SK-N-SH treated with all-trans-retinoic acid at 6 μM for 48 hours (cell line): Measurements from ENCODE around the gene AQP12A.

Source experiments
- BACH2 ChIP-seq: fragments of 250-450 bp; sonication (Bioruptor Pico); IDR thresholded peaks from 2 replicates; pipeline ENCODE4 v1.9.0; 2021; ENCODE audit warnings: mild to moderate bottlenecking, borderline replicate concordance
- CREB5 ChIP-seq: fragments of 250-450 bp; sonication (Bioruptor Pico); IDR thresholded peaks from 2 replicates; pipeline ENCODE4 v1.5.1; 2020; ENCODE audit warnings: low read depth, mild to moderate bottlenecking, moderate library complexity
- GLIS3 ChIP-seq: fragments of 250-450 bp; sonication (Bioruptor Pico); IDR thresholded peaks from 2 replicates; pipeline ENCODE4 v1.5.0; 2020; ENCODE audit warnings: mild to moderate bottlenecking, moderate library complexity
- ISL1 ChIP-seq: fragments of 250-450 bp; sonication (Bioruptor Pico); IDR thresholded peaks from 2 replicates; pipeline ENCODE4 v2.1.2; 2022; ENCODE audit warnings: mild to moderate bottlenecking, moderate library complexity
- PATZ1 ChIP-seq: fragments of 250-450 bp; sonication (Bioruptor Pico); IDR thresholded peaks from 2 replicates; pipeline ENCODE4 v1.8.0; 2020; ENCODE audit warnings: mild to moderate bottlenecking, moderate library complexity, borderline replicate concordance
- PPARA ChIP-seq: fragments of 250-450 bp; sonication (Bioruptor Pico); IDR thresholded peaks from 2 replicates; pipeline ENCODE4 v1.5.0; 2020; ENCODE audit warnings: mild to moderate bottlenecking, borderline replicate concordance
- SNAI2 ChIP-seq: fragments of 250-450 bp; sonication (Bioruptor Pico); IDR thresholded peaks from 2 replicates; pipeline ENCODE4 v1.5.0; 2020; ENCODE audit warnings: mild to moderate bottlenecking, moderate library complexity
- TSHZ2 ChIP-seq: fragments of 250-450 bp; sonication (Bioruptor Pico); IDR thresholded peaks from 2 replicates; pipeline ENCODE4 v1.5.0; 2020; ENCODE audit warnings: mild to moderate bottlenecking, moderate library complexity
- ZC3H10 ChIP-seq: fragments of 250-450 bp; sonication (Bioruptor Pico); IDR thresholded peaks from 2 replicates; pipeline ENCODE4 v1.5.1; 2021; ENCODE audit warnings: mild to moderate bottlenecking, moderate library complexity
- ZFP3 ChIP-seq: fragments of 250-450 bp; sonication (Bioruptor Pico); IDR thresholded peaks from 2 replicates; pipeline ENCODE4 v1.5.0; 2020; ENCODE audit warnings: mild to moderate bottlenecking, moderate library complexity
- ZFP30 ChIP-seq: fragments of 450-650 bp; formaldehyde crosslinking; IDR thresholded peaks from 2 replicates; pipeline ENCODE4 v1.5.0; 2022; ENCODE audit warnings: mild to moderate bottlenecking, moderate library complexity
- ZNF565 ChIP-seq: fragments of 450-650 bp; formaldehyde crosslinking; conservative IDR thresholded peaks from 2 replicates; pipeline ENCODE4 v1.5.0; 2020; ENCODE audit warnings: low read depth, mild to moderate bottlenecking, moderate library complexity
- ZNF70 ChIP-seq: fragments of 450-650 bp; formaldehyde crosslinking; IDR thresholded peaks from 2 replicates; pipeline ENCODE4 v1.5.0; 2020; ENCODE audit warnings: mild to moderate bottlenecking, moderate library complexity

DNA sequence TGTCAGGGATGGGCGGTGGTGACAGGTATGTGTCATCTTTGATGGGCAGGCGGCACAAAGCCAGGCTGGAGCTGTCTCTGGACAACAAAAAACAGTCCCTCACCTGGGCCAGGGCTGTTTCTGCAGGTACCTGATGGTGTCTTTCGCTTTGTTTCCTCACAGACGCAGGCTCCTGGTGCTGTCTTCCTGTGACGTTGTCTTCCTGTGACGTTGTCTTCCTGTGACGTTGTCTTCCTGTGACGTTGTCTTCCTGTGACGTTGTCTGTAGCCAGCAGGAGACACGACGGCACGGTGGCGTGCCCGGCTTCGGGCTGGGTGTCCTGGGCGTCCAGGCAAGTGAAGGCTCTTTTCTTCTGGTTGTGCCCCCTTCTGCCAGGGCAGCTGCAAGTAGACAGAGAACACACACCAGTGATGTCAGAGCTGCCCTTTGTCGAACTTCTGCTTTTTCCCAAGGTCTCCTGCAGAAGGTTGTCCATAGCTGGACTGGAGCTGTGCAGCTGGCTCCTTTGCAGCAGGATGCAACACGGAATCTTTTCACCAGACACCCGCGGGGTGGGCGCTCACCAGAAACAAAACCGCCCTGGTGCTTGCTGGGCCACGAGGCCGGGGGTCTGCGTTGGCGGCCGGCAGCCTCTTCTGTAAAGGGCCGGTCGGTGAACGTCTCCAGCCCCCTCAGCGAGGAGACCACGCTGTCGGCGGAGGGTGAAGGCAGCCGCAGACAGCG is 45.3 kb upstream of the AQP12A start:
- TF ChIP-seq ZC3H10 (no peak), CREB5 (CRISPR knock-in tag) (no peak), GLIS3 (CRISPR knock-in tag) (no peak), ZNF70 (CRISPR knock-in tag) (no peak), ZFP3 (CRISPR knock-in tag) (no peak), PATZ1 (CRISPR knock-in tag) (no peak), ISL1 (CRISPR knock-in tag) (no peak), PPARA (CRISPR knock-in tag) (no peak), ZFP30 (CRISPR knock-in tag) (no peak), ZNF565 (CRISPR knock-in tag) (no peak), SNAI2 (CRISPR knock-in tag) (no peak), BACH2 (CRISPR knock-in tag) (no peak), TSHZ2 (CRISPR knock-in tag) (no peak)
